ENCODE results near the gene SEZ6L2. TPM values are rescaled to one million over a fixed set of nuclear protein-coding genes. Genes with fewer than 3 reads are reported as not detected.

Gene SEZ6L2
- total and polyA plus RNA-seq, 2 of the 8 experiments (the other 6 are each of a cell fraction or from before 2014, with no cell fraction given): 43.5 to 47.7 TPM

GRCh38 chr16:29837841-29838240 lies 61.5 kb downstream of the SEZ6L2 start:
- Histone ChIP-seq H3K14ac (ENCODE audit: insufficient read length) (no peak overlapping the region), H2BK5ac (ENCODE audit: low read depth, low read length) (no peak overlapping the region), H3K9ac (replicated peaks in 1 of 4; ENCODE audit: extremely low read depth in 1 of 4, low read depth in 3 of 4, low read length in 3 of 4) (no peak overlapping the region), H3K79me2 (ENCODE audit: control insufficient read depth in 1 of 2, insufficient read depth in 2 of 2, low read length in 2 of 2) (no peaks in the 10 kb centered on the region), H4K91ac (replicated peaks; ENCODE audit: insufficient read length, low read length) (no peak overlapping the region), H2AK5ac (ENCODE audit: low read depth, low read length) (no peak overlapping the region), H3K4me2 (ENCODE audit: insufficient read depth in 1 of 2, low read depth in 2 of 2, low read length in 2 of 2) (no peak overlapping the region), H3K79me1 (ENCODE audit: low read depth, low read length) (no peaks in the 10 kb centered on the region), H3K36me3 (ENCODE audit: control insufficient read depth in 2 of 4, insufficient read depth in 4 of 4, low read length in 3 of 4) (no peaks in the 10 kb centered on the region), H4K20me1 (replicated peaks in 1 of 2; ENCODE audit: control insufficient read depth in 1 of 2, insufficient read depth in 2 of 2, low read length in 2 of 2) (no peaks in the 10 kb centered on the region), H2BK12ac (ENCODE audit: low read depth, low read length) (no peak overlapping the region), H2BK15ac (ENCODE audit: low read length) (no peak overlapping the region), H2AFZ (ENCODE audit: low read length) (no peak overlapping the region), H4K5ac (ENCODE audit: insufficient read length, low read depth, low read length) (no peak overlapping the region), H3K23me2 (ENCODE audit: low read depth, low read length) (no peaks in the 10 kb centered on the region), H3K27ac (ENCODE audit: low read depth, low read length) (no peak overlapping the region), H3K18ac (ENCODE audit: extremely low read depth, low read length) (no peak overlapping the region), H3K27me3 (replicated peaks in 1 of 4; ENCODE audit: control insufficient read depth in 3 of 4, extremely low read depth in 1 of 4, insufficient read depth in 3 of 4, low read length in 3 of 4) (no peaks in the 10 kb centered on the region), H3K4ac (replicated peaks; ENCODE audit: insufficient read length, low read depth, low read length) (no peak overlapping the region), H3K9me3 (ENCODE audit: insufficient read depth in 2 of 2, low read depth in 1 of 2, low read length in 1 of 2) (no peaks in the 10 kb centered on the region), H4K8ac (ENCODE audit: extremely low read depth, insufficient read depth, low read length) (no peak overlapping the region), H2BK20ac (ENCODE audit: low read length) (no peak overlapping the region), H3K4me1 (replicated peaks in 1 of 4; ENCODE audit: control insufficient read depth in 3 of 4, insufficient read depth in 4 of 4, low read length in 3 of 4) (peaks cover 0 to 2% (median 0%) of the 10 kb centered on the region in 4 experiments; a peak in 1 of 7 replicates), H3K56ac (replicated peaks; ENCODE audit: insufficient read length, low read depth, low read length) (no peak overlapping the region), H2BK120ac (replicated peaks; ENCODE audit: low read depth, low read length) (no peak overlapping the region), H3K23ac (ENCODE audit: insufficient read length) (no peak overlapping the region), H3K4me3 (ENCODE audit: extremely low read depth in 1 of 4, insufficient read depth in 2 of 4, low read depth in 3 of 4, low read length in 4 of 4) (no peak overlapping the region)
- DNase-seq (ENCODE audit: low read depth in 1 of 2, low spot score in 2 of 2) (no peak), FAIRE-seq (no peak)
- ChIA-PET POLR2A (ENCODE audit: partially characterized antibody) (interaction anchor here (1.0 to 12.7 kb wide), 3 partner anchors 9 to 16 kb away, joined by 3 to 167 read pairs (median 5); partner anchors contain the start of genes MVP and PAGR1), CTCF (ENCODE audit: partially characterized antibody) (interaction anchor here (2.8 kb wide), 1 partner anchor 18 kb away, joined by 9 read pairs; the partner anchor contains the start of gene MVP)
- WGBS, 2 experiments (ENCODE audit: extremely low coverage in 1 of 2, insufficient coverage in 1 of 2, insufficient read length in 1 of 2, insufficient replicate concordance in 2 of 2, low coverage in 1 of 2, low lambda C conversion rate in 2 of 2, missing lambda C conversion rate in 1 of 2): 89% methylated on average over 5 of the region's 5 CpGs; no CpG with 5 or more reads in 1 of the 2 experiments
- TF ChIP-seq EZH2 (IDR thresholded peaks at IDR 0.05; ENCODE audit: low read depth, low read length, severe bottlenecking) (no peak), ZNF274 (IDR thresholded peaks at IDR 0.05; ENCODE audit: borderline replicate concordance, extremely low read depth, low read length) (no peak), SRF (IDR thresholded peaks at IDR 0.05; ENCODE audit: low read depth, low read length) (no peak), SP2 (IDR thresholded peaks at IDR 0.05; ENCODE audit: low read length) (no peak), YY1 (IDR thresholded peaks at IDR 0.05; ENCODE audit: low read depth, low read length) (no peak), MAFK (IDR thresholded peaks at IDR 0.05; ENCODE audit: low read depth, low read length) (no peak)
- TF ChIP-seq, protein P1, sequence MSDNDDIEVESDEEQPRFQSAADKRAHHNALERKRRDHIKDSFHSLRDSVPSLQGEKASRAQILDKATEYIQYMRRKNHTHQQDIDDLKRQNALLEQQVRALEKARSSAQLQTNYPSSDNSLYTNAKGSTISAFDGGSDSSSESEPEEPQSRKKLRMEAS (IDR thresholded peaks at IDR 0.05): no peak
